PFSK-1 (cell line): Measurements from ENCODE around the gene IDH3G. TPM values are rescaled to one million over a fixed set of nuclear protein-coding genes. Genes with fewer than 3 reads are reported as not detected.

Experiments used
- FOXP2 ChIP-seq: optimal IDR thresholded peaks from 2 replicates; pipeline ENCODE3; 2011; ENCODE audit warnings: borderline replicate concordance, control low read depth, inconsistent platforms; ENCODE audit not compliant: insufficient read depth; ENCODE audit errors: extremely low read length, extremely low read depth
- POLR2AphosphoS5 ChIP-seq: IDR thresholded peaks from 2 replicates; pipeline ENCODE4 v1.6.1; 2012; ENCODE audit warnings: low read depth, mild to moderate bottlenecking, control low read depth, low read length, moderate library complexity
- REST ChIP-seq, 2 experiments: IDR thresholded peaks; 2 replicates each; pipeline versions ENCODE4 v1.6.1 to v1.8.0; 2011 to 2012; ENCODE audit warnings: low read depth in 2 of 2, low read length in 2 of 2, control low read depth in 1 of 2, inconsistent platforms in 1 of 2, mild to moderate bottlenecking in 1 of 2, moderate library complexity in 1 of 2; ENCODE audit not compliant: insufficient read depth in 1 of 2
- SIN3A ChIP-seq: IDR thresholded peaks from 2 replicates; pipeline ENCODE4 v1.6.1; 2012; ENCODE audit warnings: mild to moderate bottlenecking, low read length, moderate library complexity, borderline replicate concordance; ENCODE audit not compliant: insufficient read depth
- TAF1 ChIP-seq: IDR thresholded peaks from 2 replicates; pipeline ENCODE4 v1.6.1; 2012; ENCODE audit warnings: low read length, control low read depth, borderline replicate concordance; ENCODE audit not compliant: insufficient read depth
- polyA plus RNA-seq: library from polyadenylated mRNA; unstranded; fragments of >200 nt; gene quantifications from one replicate; pipeline ENCODE4 v1.2.1, GENCODE V29; 2012; ENCODE audit warnings: low read depth, missing spikeins; ENCODE audit not compliant: insufficient read length

Gene IDH3G
- polyA plus RNA-seq: 297 TPM

DNA sequence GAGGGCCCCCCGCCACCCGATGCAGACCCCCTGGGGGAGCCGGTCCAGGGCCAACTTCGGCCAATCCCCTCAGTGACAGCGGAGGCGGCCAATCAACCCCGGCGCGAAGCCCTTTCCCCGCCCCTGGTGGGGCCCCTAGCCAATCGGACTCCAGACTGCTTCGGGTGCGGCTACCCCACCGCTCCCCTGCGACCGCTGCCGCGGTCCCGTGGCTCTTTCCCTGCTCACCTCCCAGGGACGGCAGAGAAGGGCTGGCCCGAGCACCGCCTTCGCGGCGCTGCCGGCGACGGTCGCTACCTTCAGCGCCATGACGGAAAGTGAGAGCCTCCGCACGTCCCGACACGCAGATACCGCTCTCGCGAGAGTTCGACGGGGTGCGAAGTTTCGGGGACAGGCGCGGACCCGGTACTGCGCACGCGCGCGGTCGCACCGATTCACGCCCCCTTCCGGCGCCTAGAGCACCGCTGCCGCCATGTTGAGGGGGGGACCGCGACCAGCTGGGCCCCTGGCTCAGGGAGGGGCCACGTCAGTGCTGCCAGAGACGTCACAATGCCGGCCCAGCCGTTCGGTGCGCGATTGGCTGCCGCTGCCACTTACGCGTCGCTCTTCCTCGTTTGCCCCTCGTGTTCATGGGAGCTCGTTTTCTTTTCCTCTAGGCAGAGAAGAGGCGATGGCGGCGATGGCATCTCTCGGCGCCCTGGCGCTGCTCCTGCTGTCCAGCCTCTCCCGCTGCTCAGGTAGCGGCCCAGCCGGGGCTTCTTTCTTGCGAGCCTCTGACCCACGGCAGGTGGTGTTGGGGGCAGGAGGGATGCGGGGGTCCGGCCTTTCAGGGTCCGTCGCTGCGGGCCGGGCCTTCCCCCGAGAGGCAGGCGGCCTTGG is at the start of gene IDH3G, which contains the start of gene SSR4:
IDH3G (minus strand) TSS at position 358 of the 879 bp plus-strand sequence; CDS start at position 309, 49 bp downstream.
SSR4 (plus strand) TSS at position 651 of the 879 bp plus-strand sequence; CDS start at position 671, 20 bp downstream.
- no peak for TF ChIP-seq SIN3A
- TF ChIP-seq POLR2AphosphoS5: peak; percentile 77
- no peak for TF ChIP-seq REST (IDR thresholded peaks at IDR 0.05; ENCODE audit: insufficient read depth in 1 of 2, low read depth in 2 of 2, low read length in 2 of 2)
- TF ChIP-seq TAF1: 0 out of 2 replicates have a peak, but pooled peaks have one; percentile 13
- no peak for TF ChIP-seq FOXP2

DNA sequence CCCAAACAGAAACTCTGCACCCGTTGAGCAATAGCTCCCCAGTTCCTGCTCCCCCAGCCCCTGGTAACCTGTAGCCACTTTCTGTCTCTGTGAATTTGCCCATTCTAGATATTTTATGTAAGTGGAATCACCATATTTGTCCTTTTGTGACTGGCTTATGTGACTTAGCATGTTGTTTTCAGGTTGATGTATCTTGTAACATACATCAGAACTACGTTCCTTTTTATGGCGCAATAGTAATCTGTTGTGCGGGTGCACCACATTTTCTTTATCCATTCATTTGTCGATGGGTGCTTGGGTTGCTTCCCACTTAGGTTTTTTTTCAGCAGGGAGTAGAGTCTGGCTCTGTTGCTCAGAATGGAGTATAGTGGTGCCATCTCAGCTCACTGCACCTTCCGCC is 42.7 kb upstream of the IDH3G start:
- TF ChIP-seq REST (IDR thresholded peaks at IDR 0.05; ENCODE audit: insufficient read depth in 1 of 2, low read depth in 2 of 2, low read length in 2 of 2): no peak

DNA sequence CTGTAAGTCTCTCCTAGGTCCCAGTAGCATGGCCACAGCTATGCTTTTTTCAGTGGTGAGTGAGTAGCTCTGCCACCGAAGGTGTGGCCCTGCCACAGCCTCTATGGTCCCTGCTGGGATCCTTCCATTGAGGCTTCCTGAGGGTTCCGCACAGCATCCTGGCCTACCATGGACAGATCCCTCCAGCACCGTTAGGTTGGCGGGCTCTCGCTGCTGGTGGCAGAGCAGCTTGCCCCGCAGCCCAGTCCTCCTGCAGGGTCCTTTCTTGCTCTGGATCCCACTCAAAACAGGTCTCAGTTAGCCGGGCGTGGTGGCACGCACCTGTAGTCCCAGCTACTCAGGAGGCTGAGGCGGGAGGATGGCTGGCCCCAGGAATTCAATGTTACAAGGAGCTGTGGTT is 38.6 kb upstream of the IDH3G start:
- TF ChIP-seq TAF1 (no peak), REST (IDR thresholded peaks at IDR 0.05; ENCODE audit: insufficient read depth in 1 of 2, low read depth in 2 of 2, low read length in 2 of 2) (peak; percentile 78 to 86)

- TF ChIP-seq FOXP2 (no peak), TAF1 (no peak), SIN3A (no peak), POLR2AphosphoS5 (no peak), REST (IDR thresholded peaks at IDR 0.05; ENCODE audit: insufficient read depth in 1 of 2, low read depth in 2 of 2, low read length in 2 of 2) (no peak)
Measured at GRCh38 chrX:153831429-153832150, 37.4 kb upstream of the IDH3G start.
